NCI-H2196 (cell line): ENCODE results near the gene MCRIP2.
"Not testable (repeated sequence)": the region's sequence is repeated elsewhere in the genome, so short reads cannot be mapped to it uniquely, and the experiment has no call there.

Experiments used
- DNase-seq: peaks from one replicate; lab custom pipeline; 2025; ENCODE audit not compliant: unreplicated experiment; lab: John Stamatoyannopoulos, UW

MCRIP2 gene

GRCh38 chr16:641326-642188 lies at the start of gene MCRIP2:
Gene MCRIP2, plus strand, starts transcription at chr16:641828. Its CDS starts 164 bp downstream, at chr16:641992.
- peak; percentile 88 for DNase-seq

GRCh38 chr16:591892-592517 lies 49.6 kb upstream of the MCRIP2 start:
- no peak for DNase-seq

- DNase-seq: peak; percentile 88
Measured at GRCh38 chr16:592518-593306, 48.9 kb upstream of the MCRIP2 start.

- DNase-seq: peak; percentile 82
Measured at GRCh38 chr16:593406-593805, 48.2 kb upstream of the MCRIP2 start.

GRCh38 chr16:593807-594206 lies 47.8 kb upstream of the MCRIP2 start:
- no peak for DNase-seq

- no peak for DNase-seq
Measured at GRCh38 chr16:595094-595528, 46.5 kb upstream of the MCRIP2 start.

- peak; percentile 67 for DNase-seq
Measured at GRCh38 chr16:595942-596735, 45.5 kb upstream of the MCRIP2 start.

GRCh38 chr16:596736-597060 lies 44.9 kb upstream of the MCRIP2 start:
- DNase-seq: no peak

- not testable (repeated sequence) for DNase-seq
Measured at GRCh38 chr16:597655-598054, 44.0 kb upstream of the MCRIP2 start.

- no peak for DNase-seq
Measured at GRCh38 chr16:598823-599739, 42.5 kb upstream of the MCRIP2 start.

GRCh38 chr16:600781-601180 lies 40.8 kb upstream of the MCRIP2 start:
- peak; percentile 42 for DNase-seq

- DNase-seq: no peak
Measured at GRCh38 chr16:603933-604332, 37.7 kb upstream of the MCRIP2 start.

GRCh38 chr16:606656-607307 lies 34.8 kb upstream of the MCRIP2 start:
- no peak for DNase-seq

- DNase-seq: no peak
Measured at GRCh38 chr16:608019-608418, 33.6 kb upstream of the MCRIP2 start.

GRCh38 chr16:609316-609715 lies 32.3 kb upstream of the MCRIP2 start:
- no peak for DNase-seq

- DNase-seq: no peak
Measured at GRCh38 chr16:609984-610383, 31.6 kb upstream of the MCRIP2 start.

- peak; percentile 62 for DNase-seq
Measured at GRCh38 chr16:610513-611381, 30.9 kb upstream of the MCRIP2 start.

- DNase-seq: no peak
Measured at GRCh38 chr16:615122-615521, 26.5 kb upstream of the MCRIP2 start.
